Measurements from ENCODE around the gene DNPH1.

DNPH1 gene

GRCh38 chr6:43240950-43241349, 11.7 kb upstream of the DNPH1 start:
- H3K4me3 ChIP-seq (ENCODE audit: insufficient read length, low read depth), result no peak overlapping the region
- H3K27me3 ChIP-seq (ENCODE audit: insufficient read depth, insufficient read length), result peaks cover 52% of the 10 kb centered on the region
- no peak for DNase-seq (ENCODE audit: low read depth, low spot score)
- H3K9me3 ChIP-seq (ENCODE audit: insufficient read depth, low read length), result no peaks in the 10 kb centered on the region
- H3K9ac ChIP-seq (ENCODE audit: insufficient read length, low read depth), result no peak overlapping the region
- no peaks in the 10 kb centered on the region for H3K4me1 ChIP-seq (ENCODE audit: insufficient read depth, insufficient read length)
- H3K36me3 ChIP-seq (ENCODE audit: insufficient read depth, insufficient read length, low read length), result no peaks in the 10 kb centered on the region
- TF ChIP-seq ZNF274 (IDR thresholded peaks at IDR 0.05; ENCODE audit: low read depth, low read length), result no peak
- no peak for TF ChIP-seq YY1 (IDR thresholded peaks at IDR 0.05; ENCODE audit: insufficient read depth, insufficient read length)
- no peak for TF ChIP-seq SUZ12 (IDR thresholded peaks at IDR 0.05; ENCODE audit: extremely low read depth, insufficient read depth, insufficient read length)

- H3K36me3 ChIP-seq (ENCODE audit: insufficient read depth, insufficient read length, low read length), result no peaks in the 10 kb centered on the region
- no peak overlapping the region for H3K4me3 ChIP-seq (ENCODE audit: insufficient read length, low read depth)
- no peak overlapping the region for H3K9ac ChIP-seq (ENCODE audit: insufficient read length, low read depth)
- H3K9me3 ChIP-seq (ENCODE audit: insufficient read depth, low read length), result no peaks in the 10 kb centered on the region
- H3K4me1 ChIP-seq (ENCODE audit: insufficient read depth, insufficient read length), result no peaks in the 10 kb centered on the region
- no peak for TF ChIP-seq SUZ12 (IDR thresholded peaks at IDR 0.05; ENCODE audit: extremely low read depth, insufficient read depth, insufficient read length)
- no peak for TF ChIP-seq YY1 (IDR thresholded peaks at IDR 0.05; ENCODE audit: insufficient read depth, insufficient read length)
- TF ChIP-seq ZNF274 (IDR thresholded peaks at IDR 0.05; ENCODE audit: low read depth, low read length), result no peak
- peaks cover 33% of the 10 kb centered on the region for H3K27me3 ChIP-seq (ENCODE audit: insufficient read depth, insufficient read length)
- DNase-seq (ENCODE audit: low read depth, low spot score), result no peak
Measured at GRCh38 chr6:43239054-43239453, 9.8 kb upstream of the DNPH1 start.

GRCh38 chr6:43235841-43236240, 6.6 kb upstream of the DNPH1 start:
- TF ChIP-seq ZNF274 (IDR thresholded peaks at IDR 0.05; ENCODE audit: low read depth, low read length) (no peak), YY1 (IDR thresholded peaks at IDR 0.05; ENCODE audit: insufficient read depth, insufficient read length) (no peak), SUZ12 (IDR thresholded peaks at IDR 0.05; ENCODE audit: extremely low read depth, insufficient read depth, insufficient read length) (no peak)
- Histone ChIP-seq H3K36me3 (ENCODE audit: insufficient read depth, insufficient read length, low read length) (no peaks in the 10 kb centered on the region), H3K27me3 (ENCODE audit: insufficient read depth, insufficient read length) (peaks cover 18% of the 10 kb centered on the region), H3K4me3 (ENCODE audit: insufficient read length, low read depth) (no peak overlapping the region), H3K9me3 (ENCODE audit: insufficient read depth, low read length) (no peaks in the 10 kb centered on the region), H3K4me1 (ENCODE audit: insufficient read depth, insufficient read length) (no peaks in the 10 kb centered on the region), H3K9ac (ENCODE audit: insufficient read length, low read depth) (no peak overlapping the region)
- no peak for DNase-seq (ENCODE audit: low read depth, low spot score)

- H3K4me1 ChIP-seq (ENCODE audit: insufficient read depth, insufficient read length), result peaks cover 3% of the 10 kb centered on the region
- H3K4me3 ChIP-seq (ENCODE audit: insufficient read length, low read depth), result no peak overlapping the region
- no peaks in the 10 kb centered on the region for H3K36me3 ChIP-seq (ENCODE audit: insufficient read depth, insufficient read length, low read length)
- DNase-seq (ENCODE audit: low read depth, low spot score), result no peak
- TF ChIP-seq ZNF274 (IDR thresholded peaks at IDR 0.05; ENCODE audit: low read depth, low read length) (no peak), SUZ12 (IDR thresholded peaks at IDR 0.05; ENCODE audit: extremely low read depth, insufficient read depth, insufficient read length) (no peak), YY1 (IDR thresholded peaks at IDR 0.05; ENCODE audit: insufficient read depth, insufficient read length) (no peak)
- H3K9ac ChIP-seq (ENCODE audit: insufficient read length, low read depth), result no peak overlapping the region
- peaks cover 27% of the 10 kb centered on the region for H3K27me3 ChIP-seq (ENCODE audit: insufficient read depth, insufficient read length)
- no peaks in the 10 kb centered on the region for H3K9me3 ChIP-seq (ENCODE audit: insufficient read depth, low read length)
Measured at GRCh38 chr6:43231735-43232450, 2.6 kb upstream of the DNPH1 start.

- peaks cover 3% of the 10 kb centered on the region for H3K4me1 ChIP-seq (ENCODE audit: insufficient read depth, insufficient read length)
- no peak overlapping the region for H3K4me3 ChIP-seq (ENCODE audit: insufficient read length, low read depth)
- no peak for DNase-seq (ENCODE audit: low read depth, low spot score)
- peaks cover 27% of the 10 kb centered on the region for H3K27me3 ChIP-seq (ENCODE audit: insufficient read depth, insufficient read length)
- no peak for TF ChIP-seq SUZ12 (IDR thresholded peaks at IDR 0.05; ENCODE audit: extremely low read depth, insufficient read depth, insufficient read length)
- TF ChIP-seq ZNF274 (IDR thresholded peaks at IDR 0.05; ENCODE audit: low read depth, low read length), result no peak
- no peak for TF ChIP-seq YY1 (IDR thresholded peaks at IDR 0.05; ENCODE audit: insufficient read depth, insufficient read length)
- H3K9me3 ChIP-seq (ENCODE audit: insufficient read depth, low read length), result no peaks in the 10 kb centered on the region
- H3K36me3 ChIP-seq (ENCODE audit: insufficient read depth, insufficient read length, low read length), result peaks cover 5% of the 10 kb centered on the region
- H3K9ac ChIP-seq (ENCODE audit: insufficient read length, low read depth), result no peak overlapping the region
Measured at GRCh38 chr6:43231053-43231452, 1.8 kb upstream of the DNPH1 start.

- no peak overlapping the region for H3K9ac ChIP-seq (ENCODE audit: insufficient read length, low read depth)
- TF ChIP-seq SUZ12 (IDR thresholded peaks at IDR 0.05; ENCODE audit: extremely low read depth, insufficient read depth, insufficient read length), result no peak
- TF ChIP-seq YY1 (IDR thresholded peaks at IDR 0.05; ENCODE audit: insufficient read depth, insufficient read length), result no peak
- no peak for TF ChIP-seq ZNF274 (IDR thresholded peaks at IDR 0.05; ENCODE audit: low read depth, low read length)
- H3K36me3 ChIP-seq (ENCODE audit: insufficient read depth, insufficient read length, low read length), result peaks cover 11% of the 10 kb centered on the region
- H3K4me3 ChIP-seq (ENCODE audit: insufficient read length, low read depth), result peak overlapping the region; percentile 75
- H3K4me1 ChIP-seq (ENCODE audit: insufficient read depth, insufficient read length), result peaks cover 3% of the 10 kb centered on the region
- H3K9me3 ChIP-seq (ENCODE audit: insufficient read depth, low read length), result no peaks in the 10 kb centered on the region
- DNase-seq (ENCODE audit: low read depth, low spot score), result no peak
- H3K27me3 ChIP-seq (ENCODE audit: insufficient read depth, insufficient read length), result peaks cover 27% of the 10 kb centered on the region
Measured at GRCh38 chr6:43229803-43230620, 731 bp upstream of the DNPH1 start.

GRCh38 chr6:43226192-43226851, 3.0 kb downstream of the DNPH1 start:
- H3K4me1 ChIP-seq (ENCODE audit: insufficient read depth, insufficient read length), result peaks cover 6% of the 10 kb centered on the region
- no peak overlapping the region for H3K9ac ChIP-seq (ENCODE audit: insufficient read length, low read depth)
- peaks cover 29% of the 10 kb centered on the region for H3K36me3 ChIP-seq (ENCODE audit: insufficient read depth, insufficient read length, low read length)
- peaks cover 17% of the 10 kb centered on the region for H3K27me3 ChIP-seq (ENCODE audit: insufficient read depth, insufficient read length)
- no peak for DNase-seq (ENCODE audit: low read depth, low spot score)
- no peak overlapping the region for H3K4me3 ChIP-seq (ENCODE audit: insufficient read length, low read depth)
- H3K9me3 ChIP-seq (ENCODE audit: insufficient read depth, low read length), result no peaks in the 10 kb centered on the region
- TF ChIP-seq ZNF274 (IDR thresholded peaks at IDR 0.05; ENCODE audit: low read depth, low read length), result no peak
- no peak for TF ChIP-seq SUZ12 (IDR thresholded peaks at IDR 0.05; ENCODE audit: extremely low read depth, insufficient read depth, insufficient read length)
- TF ChIP-seq YY1 (IDR thresholded peaks at IDR 0.05; ENCODE audit: insufficient read depth, insufficient read length), result no peak
